K562 (cell line): ENCODE data around the gene PGAM2. TPM values are rescaled to one million over a fixed set of nuclear protein-coding genes. Genes with fewer than 3 reads are reported as not detected.

Experiments used
- ARHGAP35 ChIP-seq: fragments of 450-650 bp; IDR thresholded peaks from 2 replicates; pipeline ENCODE4 v1.6.1; 2018; ENCODE audit not compliant: partially characterized antibody
- FOXJ2 ChIP-seq: fragments of 200-800 bp; sonication (Bioruptor generic); IDR thresholded peaks from 2 replicates; pipeline ENCODE4 v1.6.1; 2016; ENCODE audit warnings: missing genetic modification characterization, missing compliant biosample characterization
- L3MBTL2 ChIP-seq: fragments of 450-650 bp; IDR thresholded peaks from 2 replicates; pipeline ENCODE4 v1.6.1; 2016; ENCODE audit warnings: mild to moderate bottlenecking, moderate library complexity
- MYBL2 ChIP-seq, 2 experiments: fragments of 450-650 bp in 1 of 2; sonication (generic) in 1 of 2; formaldehyde crosslinking in 1 of 2; IDR thresholded peaks; 2 replicates each; pipeline versions ENCODE4 v1.6.1 to v1.8.1; 2017 to 2022; ENCODE audit warnings: borderline replicate concordance in 1 of 2, inconsistent platforms in 1 of 2, low read depth in 1 of 2, mild to moderate bottlenecking in 1 of 2, missing genetic modification reagents in 1 of 2, moderate library complexity in 1 of 2
- RB1 ChIP-seq: fragments of 450-650 bp; IDR thresholded peaks from 2 replicates; pipeline ENCODE4 v1.6.1; 2017; ENCODE audit warnings: low read depth, mild to moderate bottlenecking
- SIN3A ChIP-seq, 2 experiments: fragments of 150-350 bp in 1 of 2; IDR thresholded peaks; 2 replicates each; pipeline ENCODE4 v1.6.1; 2011 to 2016; ENCODE audit warnings: borderline replicate concordance in 2 of 2, low read depth in 2 of 2, low read length in 2 of 2, mild to moderate bottlenecking in 2 of 2, moderate library complexity in 2 of 2; ENCODE audit not compliant: control insufficient read depth in 1 of 2
- SRSF1 ChIP-seq: fragments of 200-400 bp; formaldehyde crosslinking; IDR thresholded peaks from 2 replicates; pipeline ENCODE4 v1.6.1; 2017; ENCODE audit warnings: mild to moderate bottlenecking, low read depth, low read length, moderate library complexity
- THAP7 ChIP-seq: fragments of 250-450 bp; sonication (Bioruptor Pico); IDR thresholded peaks from 2 replicates; pipeline ENCODE4 v1.5.0; 2021
- UBTF ChIP-seq, 2 experiments: IDR thresholded peaks; 2 replicates each; pipeline ENCODE4 v1.6.1; 2012; ENCODE audit warnings: improper control_type of control experiment in 2 of 2, low read depth in 2 of 2, low read length in 2 of 2, borderline replicate concordance in 1 of 2
- ZFX ChIP-seq: sonication (generic); formaldehyde crosslinking; IDR thresholded peaks from 2 replicates; pipeline ENCODE4 v1.8.0; 2022; ENCODE audit warnings: mild to moderate bottlenecking, missing genetic modification reagents, moderate library complexity
- ZNF511 ChIP-seq: sonication (generic); formaldehyde crosslinking; IDR thresholded peaks from 2 replicates; pipeline ENCODE4 v1.8.0; 2022; ENCODE audit warnings: mild to moderate bottlenecking, missing genetic modification reagents
- ZNF696 ChIP-seq: fragments of 250-450 bp; sonication (Bioruptor Pico); conservative IDR thresholded peaks from 2 replicates; pipeline ENCODE4 v1.4.0; 2020; ENCODE audit warnings: mild to moderate bottlenecking, moderate library complexity
- polyA plus RNA-seq, 8 experiments: library from polyadenylated mRNA; depleted of rRNA in 4 of 8; stranded (reverse) in 5 of 8; unstranded in 3 of 8; fragments of >200 nt; fragmentation: Nextera tagmentation in 2 of 8; fragmentation: Illumina TruSeq in 1 of 8; extraction: Ambion mirVana in 2 of 8; extraction: Trizol in 1 of 8; gene quantifications; 2 replicates each; pipeline versions ENCODE4 v1.2.1 to v1.2.3, GENCODE V29; 2011 to 2014; ENCODE audit warnings: inconsistent platforms in 1 of 8, missing spikeins in 1 of 8
- total RNA-seq, 7 experiments: library from RNA; depleted of rRNA in 6 of 7; stranded (reverse); fragments of >200 nt in 6 of 7; fragmentation: Illumina TruSeq in 2 of 7; extraction: Trizol in 2 of 7; gene quantifications; 2 replicates each; pipeline versions ENCODE4 v1.2.1 to v1.2.3, GENCODE V29; 2011 to 2021; ENCODE audit warnings: low replicate concordance in 1 of 7
- TF ChIP-seq, protein P1 (sequence below), 2 experiments: fragments of 450-650 bp; IDR thresholded peaks; 2 replicates each; pipeline ENCODE4 v1.6.1; 2016; ENCODE audit warnings: mild to moderate bottlenecking in 2 of 2, borderline replicate concordance in 1 of 2, low read depth in 1 of 2, moderate library complexity in 1 of 2

PGAM2 gene
- total and polyA plus RNA-seq, 9 of the 15 experiments (the other 6 are each of a cell fraction or from before 2014, with no cell fraction given) = not detected

GRCh38 chr7:44082541-44083207 lies 17.3 kb upstream of the PGAM2 start (continued):
- TF ChIP-seq, protein P1, sequence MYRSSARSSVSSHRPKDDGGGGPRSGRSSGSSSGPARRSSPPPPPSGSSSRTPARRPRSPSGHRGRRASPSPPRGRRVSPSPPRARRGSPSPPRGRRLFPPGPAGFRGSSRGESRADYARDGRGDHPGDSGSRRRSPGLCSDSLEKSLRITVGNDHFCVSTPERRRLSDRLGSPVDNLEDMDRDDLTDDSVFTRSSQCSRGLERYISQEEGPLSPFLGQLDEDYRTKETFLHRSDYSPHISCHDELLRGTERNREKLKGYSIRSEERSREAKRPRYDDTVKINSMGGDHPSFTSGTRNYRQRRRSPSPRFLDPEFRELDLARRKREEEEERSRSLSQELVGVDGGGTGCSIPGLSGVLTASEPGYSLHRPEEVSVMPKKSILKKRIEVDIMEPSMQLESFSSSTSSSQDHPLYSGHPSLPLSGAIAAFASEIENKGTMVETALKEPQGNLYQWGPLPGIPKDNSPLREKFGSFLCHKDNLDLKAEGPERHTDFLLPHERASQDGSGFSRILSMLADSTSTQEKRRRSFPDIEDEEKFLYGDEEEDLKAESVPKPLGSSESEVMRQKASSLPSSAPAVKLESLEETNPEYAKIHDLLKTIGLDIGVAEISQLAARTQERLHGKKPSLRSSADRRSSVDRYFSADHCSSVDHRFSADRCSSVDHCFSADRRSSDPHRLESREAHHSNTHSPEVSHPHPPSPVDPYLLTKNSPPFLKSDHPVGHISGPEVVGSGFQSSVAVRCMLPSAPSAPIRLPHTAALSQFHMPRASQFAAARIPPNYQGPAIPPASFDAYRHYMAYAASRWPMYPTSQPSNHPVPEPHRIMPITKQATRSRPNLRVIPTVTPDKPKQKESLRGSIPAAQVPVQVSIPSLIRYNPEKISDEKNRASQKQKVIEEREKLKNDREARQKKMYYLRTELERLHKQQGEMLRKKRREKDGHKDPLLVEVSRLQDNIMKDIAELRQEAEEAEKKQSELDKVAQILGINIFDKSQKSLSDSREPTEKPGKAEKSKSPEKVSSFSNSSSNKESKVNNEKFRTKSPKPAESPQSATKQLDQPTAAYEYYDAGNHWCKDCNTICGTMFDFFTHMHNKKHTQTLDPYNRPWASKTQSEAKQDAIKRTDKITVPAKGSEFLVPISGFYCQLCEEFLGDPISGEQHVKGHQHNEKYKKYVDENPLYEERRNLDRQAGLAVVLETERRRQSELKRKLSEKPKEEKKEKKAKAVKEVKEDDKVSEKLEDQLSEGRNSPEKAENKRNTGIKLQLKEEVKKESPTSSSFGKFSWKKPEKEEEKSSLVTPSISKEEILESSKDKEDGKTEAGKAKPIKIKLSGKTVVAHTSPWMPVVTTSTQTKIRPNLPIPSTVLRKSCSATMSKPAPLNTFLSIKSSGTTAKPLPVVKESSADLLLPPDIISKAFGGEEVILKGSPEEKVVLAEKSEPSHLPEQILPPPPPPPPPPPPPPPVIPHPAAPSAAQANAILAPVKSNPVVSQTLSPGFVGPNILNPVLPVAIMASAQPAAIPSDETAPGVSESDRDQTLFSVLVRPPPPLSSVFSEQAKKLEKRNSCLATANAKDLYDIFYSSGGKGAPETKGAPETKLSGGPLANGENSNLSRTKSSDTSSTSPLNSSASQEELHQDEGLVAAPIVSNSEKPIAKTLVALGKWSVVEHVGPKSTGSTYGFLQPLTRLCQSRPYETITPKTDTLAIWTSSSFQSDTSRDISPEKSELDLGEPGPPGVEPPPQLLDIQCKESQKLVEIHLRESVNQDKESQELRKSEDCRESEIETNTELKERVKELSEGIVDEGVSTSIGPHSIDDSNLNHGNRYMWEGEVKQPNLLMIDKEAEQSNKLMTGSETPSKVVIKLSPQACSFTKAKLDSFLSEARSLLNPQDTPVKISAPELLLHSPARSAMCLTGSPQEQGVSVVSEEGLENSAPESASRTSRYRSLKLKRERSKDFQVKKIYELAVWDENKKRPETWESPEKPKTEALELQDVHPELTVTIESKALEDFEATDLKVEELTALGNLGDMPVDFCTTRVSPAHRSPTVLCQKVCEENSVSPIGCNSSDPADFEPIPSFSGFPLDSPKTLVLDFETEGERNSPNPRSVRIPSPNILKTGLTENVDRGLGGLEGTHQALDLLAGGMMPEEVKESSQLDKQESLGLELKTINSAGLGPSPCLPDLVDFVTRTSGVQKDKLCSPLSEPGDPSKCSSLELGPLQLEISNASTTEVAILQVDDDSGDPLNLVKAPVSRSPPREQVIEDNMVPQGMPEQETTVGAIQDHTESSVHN (IDR thresholded peaks at IDR 0.05; ENCODE audit: borderline replicate concordance in 1 of 2, low read depth in 1 of 2) = no peak
- TF ChIP-seq FOXJ2 (tag) (no peak), SIN3A (IDR thresholded peaks at IDR 0.05; ENCODE audit: borderline replicate concordance in 2 of 2, control insufficient read depth in 1 of 2, low read depth in 2 of 2, low read length in 2 of 2) (peak; percentile 44 to 48; a peak in 2 of 4 replicates), RB1 (peak; percentile 71; the same call in 1 of the 2 replicates), L3MBTL2 (peak; percentile 65), MYBL2 (IDR thresholded peaks at IDR 0.05; ENCODE audit: low read depth) (no peak), MYBL2 (CRISPR knock-in tag; IDR thresholded peaks at IDR 0.05; ENCODE audit: borderline replicate concordance) (no peak), ZFX (peak; percentile 46; the same call in 1 of the 2 replicates), ZNF696 (CRISPR knock-in tag) (no peak), ZNF511 (CRISPR knock-in tag) (0 out of 2 replicates have a peak, but pooled peaks have one; percentile 57), ARHGAP35 (no peak), UBTF (IDR thresholded peaks at IDR 0.05; ENCODE audit: borderline replicate concordance in 1 of 2, low read depth in 2 of 2, low read length in 2 of 2) (0 out of 4 replicates have a peak, but pooled peaks of 1 of the 2 experiments have one; percentile 62), SRSF1 (no peak), THAP7 (0 out of 2 replicates have a peak, but pooled peaks have one; percentile 24)
